GM18505 (cell line): ENCODE measurements around the gene IL5RA.
A peak's percentile ranks its signal among the peaks of the same experiment; 100 is the strongest.

ENCODE experiments used
- ATAC-seq: cut with Tn5 transposase; IDR thresholded peaks from one replicate; pipeline ENCODE4 v1.9.1; 2021; ENCODE audit not compliant: unreplicated experiment
- POLR2A ChIP-seq: IDR thresholded peaks from 4 replicates; pipeline ENCODE4 v1.6.1; 2011; ENCODE audit warnings: borderline replicate concordance; ENCODE audit not compliant: insufficient read depth, insufficient read length; ENCODE audit errors: extremely low read depth

Gene IL5RA

DNA sequence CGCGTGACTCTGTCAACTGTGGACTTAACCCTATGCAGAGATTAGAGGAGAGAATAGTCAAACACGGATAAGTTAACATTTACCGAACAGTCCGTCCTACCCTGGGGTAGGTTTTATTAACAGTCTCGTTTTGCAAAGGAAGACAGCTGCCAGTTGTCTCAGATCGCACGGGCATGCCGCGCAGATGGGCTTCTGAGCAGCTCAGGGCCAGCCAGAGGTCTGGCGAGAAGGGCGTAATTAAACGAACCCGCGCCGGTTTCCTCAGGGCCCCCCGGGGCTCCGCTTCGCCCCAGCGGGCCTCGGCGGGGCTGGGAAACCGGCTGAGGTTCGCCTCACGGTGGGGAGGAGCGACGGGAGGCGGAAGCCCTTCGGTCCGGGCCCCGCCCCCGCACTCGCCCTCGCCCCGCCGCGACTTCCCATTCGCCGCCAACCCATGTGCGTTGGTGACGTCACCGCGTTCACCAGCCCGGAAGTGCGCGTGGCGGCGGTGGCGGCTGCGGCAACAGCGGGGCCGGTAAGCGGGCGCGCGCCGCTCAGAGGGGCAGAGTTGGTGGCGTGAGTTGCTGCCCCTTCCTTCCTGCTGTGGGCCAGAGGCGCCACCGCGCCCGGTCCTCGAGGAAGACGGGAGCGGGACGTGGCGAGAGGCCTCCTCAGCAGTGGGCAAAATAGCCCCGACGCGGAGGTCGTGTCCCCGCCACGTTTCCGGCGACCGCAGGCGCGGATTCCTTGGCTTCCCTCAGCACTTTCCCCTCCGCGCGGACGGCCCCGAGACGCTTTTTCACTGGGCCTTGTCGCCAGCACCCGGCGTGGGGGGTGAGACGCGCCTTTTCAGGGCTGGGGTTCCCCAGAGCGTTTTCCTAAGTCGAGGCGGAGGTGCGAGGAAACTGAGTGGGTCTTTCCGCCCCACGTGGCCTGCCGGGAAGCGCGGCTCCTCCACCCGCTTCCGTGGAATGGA lies 16.6 kb upstream of the IL5RA start, which contains the start of gene TRNT1:
TSS of gene TRNT1 (plus strand) at position 464 of the 955 bp plus-strand sequence. CDS start 2,101 bp downstream, outside the sequence.
- ATAC-seq = peak; percentile 97
- peak; percentile 95 for TF ChIP-seq POLR2A

- TF ChIP-seq POLR2A = no peak
- ATAC-seq = no peak
Observed at GRCh38 chr3:3125977-3126376, 15.8 kb upstream of the IL5RA start.

DNA sequence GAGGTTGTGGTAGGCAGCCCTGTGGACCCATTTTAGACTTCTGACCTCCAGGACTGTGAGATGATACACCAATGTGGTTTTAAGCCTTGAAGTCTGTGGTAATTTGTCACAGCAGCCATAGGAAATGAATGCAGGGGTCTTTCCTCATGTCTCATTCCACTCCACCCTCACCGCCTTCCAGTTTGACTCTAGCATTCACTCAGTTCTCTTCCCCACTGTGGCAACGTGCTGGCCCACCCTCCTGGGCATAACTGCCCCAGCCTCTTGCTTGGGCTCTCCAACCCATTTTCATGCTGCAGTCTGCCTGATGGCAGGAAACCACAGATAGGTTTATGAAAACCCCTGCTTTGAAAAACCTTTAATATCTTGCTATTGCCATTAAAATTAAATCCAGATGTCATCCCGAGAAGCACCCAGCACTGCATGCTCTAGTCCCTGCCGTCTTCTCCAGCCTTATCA lies 9.2 kb upstream of the IL5RA start:
- TF ChIP-seq POLR2A = no peak
- ATAC-seq = no peak

GRCh38 chr3:3117651-3118050 lies 7.5 kb upstream of the IL5RA start:
- TF ChIP-seq POLR2A = no peak
- ATAC-seq = no peak

DNA sequence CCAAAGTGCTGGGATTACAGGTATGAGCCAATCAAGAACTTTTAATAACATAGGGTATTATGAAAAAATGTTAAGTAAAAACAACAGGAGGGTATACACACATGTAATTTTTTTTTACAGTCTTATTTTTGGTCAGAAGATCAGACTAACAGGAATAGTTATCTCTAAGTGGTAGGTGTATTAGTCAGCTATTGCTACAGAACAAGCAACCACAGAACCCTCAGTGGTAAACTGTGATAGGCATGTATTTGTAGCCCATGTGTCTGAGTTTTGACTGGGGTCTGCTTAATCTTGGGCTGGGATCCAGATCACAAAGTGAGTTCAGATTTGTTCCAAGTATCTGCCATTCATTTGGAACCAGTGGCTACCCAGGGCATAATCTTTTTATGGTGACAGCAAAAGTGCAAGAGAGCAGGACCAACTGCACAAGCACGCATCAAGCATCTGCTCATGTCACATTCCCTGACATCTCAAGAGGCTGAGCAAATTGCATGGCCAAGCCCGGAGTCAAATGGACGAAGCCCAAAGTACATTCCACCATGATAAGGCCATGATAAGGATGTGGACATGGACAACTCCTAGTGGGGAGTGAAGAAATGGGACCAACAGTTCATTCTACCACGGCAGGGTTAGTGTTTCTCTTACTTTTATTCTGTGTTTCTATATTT lies 3.0 kb upstream of the IL5RA start:
- no peak for TF ChIP-seq POLR2A
- ATAC-seq = no peak

DNA sequence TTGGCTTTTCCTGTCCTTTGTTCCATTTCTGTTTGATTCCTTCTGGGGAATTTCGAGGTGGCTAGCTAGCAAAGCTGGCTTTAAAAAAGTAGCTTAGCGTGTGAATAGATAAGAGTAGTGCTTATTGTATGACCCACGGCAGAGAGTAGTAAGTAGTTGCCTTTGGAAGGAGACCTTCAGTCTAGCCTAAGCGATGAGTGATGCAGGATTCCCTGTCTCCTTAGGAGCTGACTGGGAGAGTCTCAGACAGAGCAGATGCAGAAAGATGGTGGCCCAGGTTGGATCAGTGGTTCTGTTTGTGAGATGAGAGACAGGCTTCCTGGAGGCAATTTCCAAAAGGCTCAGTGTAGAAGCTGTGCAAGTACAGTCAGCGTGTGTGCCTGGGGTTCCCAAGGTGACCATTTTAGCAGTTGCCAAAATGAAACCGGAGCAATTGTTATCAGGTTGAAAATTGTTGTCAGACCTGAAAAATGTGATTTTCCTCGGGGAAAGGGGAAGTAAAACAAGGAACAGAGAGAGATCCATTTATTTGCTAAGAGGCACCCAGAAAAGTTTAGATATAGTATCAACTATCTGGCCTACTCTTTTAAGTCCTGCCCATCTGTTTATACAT lies 681 bp upstream of the IL5RA start:
- no peak for TF ChIP-seq POLR2A

DNA sequence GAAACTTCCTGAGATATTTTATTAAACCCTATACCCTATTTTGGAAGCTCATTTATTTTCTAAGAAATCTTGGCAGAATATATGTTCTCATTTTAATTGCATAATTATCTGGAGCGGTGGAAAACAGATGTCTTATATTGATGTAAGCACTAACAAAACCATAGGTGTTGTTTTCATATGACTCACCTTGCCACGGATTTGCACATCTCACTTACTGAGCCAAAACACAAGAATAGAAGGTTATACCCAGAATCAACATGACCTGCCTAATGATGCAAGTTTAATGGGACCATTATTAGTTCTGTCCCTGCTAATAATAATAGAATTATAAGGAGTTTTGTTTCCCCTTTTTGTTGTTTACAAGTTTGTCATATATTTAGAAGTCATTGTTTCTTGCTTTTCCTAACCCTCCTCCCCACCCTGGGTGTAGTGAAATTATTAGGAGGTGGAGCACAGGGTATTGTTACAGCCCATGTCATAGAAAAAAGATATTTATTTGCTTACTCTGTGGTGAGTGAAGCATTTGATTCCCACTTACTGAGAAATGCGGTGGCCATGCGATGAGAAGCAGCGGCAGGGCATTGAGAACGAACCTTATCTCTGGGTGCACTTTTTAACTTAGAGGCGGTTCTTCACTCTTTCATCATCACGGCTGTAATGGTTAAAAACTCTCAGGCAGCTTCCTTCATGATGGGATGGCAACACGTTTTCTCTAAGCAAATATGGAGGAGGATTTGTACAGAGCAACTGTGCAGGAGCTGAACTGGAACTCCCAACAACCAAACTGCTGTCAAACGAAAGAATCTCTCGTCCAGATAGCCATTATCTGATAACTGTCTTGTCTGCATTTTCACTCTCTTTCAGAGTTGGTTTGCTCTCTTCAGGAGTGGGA lies 521 bp downstream of the IL5RA start:
- no peak for TF ChIP-seq POLR2A
- peak; percentile 73 for ATAC-seq

More for the DNA sequence above, 681 bp upstream of the IL5RA start:
- peak; percentile 36 for ATAC-seq

GRCh38 chr3:3107858-3108257 lies 2.3 kb downstream of the IL5RA start:
- no peak for TF ChIP-seq POLR2A
- peak; percentile 32 for ATAC-seq

DNA sequence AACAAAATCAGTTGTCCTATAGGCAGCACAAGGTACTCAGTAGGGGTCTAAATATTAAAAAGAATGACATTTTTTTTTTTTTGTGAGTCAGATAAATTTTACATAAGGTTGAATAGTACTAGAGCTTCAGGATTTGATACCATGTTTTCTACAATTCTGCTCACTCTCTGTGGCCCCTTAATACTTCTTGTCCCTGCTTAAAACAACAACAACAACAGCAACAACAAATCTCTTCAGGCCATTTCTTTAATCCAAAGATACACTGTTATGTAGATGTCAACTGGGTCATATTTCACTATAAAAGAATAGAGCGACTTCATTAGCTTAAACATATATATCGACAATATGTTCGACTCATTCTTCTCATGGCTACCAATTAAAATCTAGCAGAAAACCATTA lies 3.0 kb downstream of the IL5RA start:
- no peak for ATAC-seq
- TF ChIP-seq POLR2A = no peak

DNA sequence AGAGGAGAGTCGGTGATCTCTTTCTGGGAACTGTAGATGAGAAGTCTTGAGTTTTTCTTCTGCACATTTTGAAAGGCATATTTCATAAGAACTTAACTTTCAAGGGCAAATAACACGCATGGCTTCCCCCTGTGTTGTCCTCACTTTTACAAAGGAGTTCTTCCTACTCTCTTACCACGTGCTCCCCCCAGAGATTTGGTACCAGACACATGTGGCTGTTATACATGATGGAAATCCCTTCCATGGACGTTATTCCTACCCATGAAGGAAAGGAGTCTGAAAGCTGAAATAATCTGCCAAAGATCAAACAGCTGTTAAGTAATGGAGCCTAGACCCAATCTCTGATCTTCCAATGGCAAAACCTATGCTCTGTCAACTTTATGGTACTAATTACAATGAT lies 4.4 kb downstream of the IL5RA start:
- TF ChIP-seq POLR2A = no peak
- ATAC-seq = no peak

- no peak for TF ChIP-seq POLR2A
- no peak for ATAC-seq
Observed at GRCh38 chr3:3105246-3105645, 4.9 kb downstream of the IL5RA start.

DNA sequence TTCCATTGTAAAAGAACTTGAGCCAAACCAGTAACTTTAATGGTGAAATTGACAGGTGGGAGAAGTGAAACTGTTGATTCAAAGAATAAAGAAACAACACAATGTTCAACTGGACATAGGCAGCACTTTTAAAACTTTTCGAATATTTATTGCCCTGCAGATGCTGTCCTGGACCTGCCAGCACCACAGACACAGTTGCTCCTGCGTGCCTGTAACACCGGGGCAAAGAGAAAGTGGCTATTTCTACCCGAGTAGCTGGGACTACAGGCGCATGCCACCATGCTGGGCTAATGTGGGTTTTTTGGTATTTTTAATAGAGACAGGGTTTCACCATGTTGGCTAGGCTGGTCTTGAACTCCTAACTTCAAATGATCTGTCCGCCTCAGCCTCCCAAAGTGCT lies 7.4 kb downstream of the IL5RA start:
- no peak for TF ChIP-seq POLR2A
- no peak for ATAC-seq

- ATAC-seq = peak; percentile 53
- TF ChIP-seq POLR2A = no peak
Observed at GRCh38 chr3:3101660-3102458, 8.3 kb downstream of the IL5RA start.

DNA sequence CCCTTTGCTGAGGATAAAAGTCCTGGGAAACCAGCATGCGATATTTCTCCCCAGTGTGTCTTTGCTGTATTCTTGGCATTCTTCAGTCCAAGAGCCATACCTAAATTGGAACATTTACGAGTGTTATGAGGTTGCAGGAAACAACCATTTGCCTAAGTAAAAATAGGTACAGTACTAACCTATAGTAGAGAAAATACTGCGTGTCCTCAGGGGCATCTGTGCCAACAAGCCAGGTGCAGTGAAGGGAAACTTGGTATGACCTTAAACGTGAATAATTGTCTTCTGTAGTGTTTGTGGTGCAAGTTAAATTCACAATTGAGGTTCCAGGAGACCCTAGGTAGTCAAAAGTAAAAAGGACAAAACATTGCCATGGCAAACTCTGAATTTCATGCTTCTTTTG lies 12.2 kb downstream of the IL5RA start:
- no peak for TF ChIP-seq POLR2A
- no peak for ATAC-seq
